Medulla oblongata (tissue), 1 donor: ENCODE results near the gene CKMT2.
A peak's percentile ranks its signal among the peaks of the same experiment; 100 is the strongest.

Experiments
- DNase-seq: peaks from one replicate; pipeline ENCODE4 v3.0.0-alpha.2; 2015; ENCODE audit errors: extremely low spot score

Gene CKMT2

DNA sequence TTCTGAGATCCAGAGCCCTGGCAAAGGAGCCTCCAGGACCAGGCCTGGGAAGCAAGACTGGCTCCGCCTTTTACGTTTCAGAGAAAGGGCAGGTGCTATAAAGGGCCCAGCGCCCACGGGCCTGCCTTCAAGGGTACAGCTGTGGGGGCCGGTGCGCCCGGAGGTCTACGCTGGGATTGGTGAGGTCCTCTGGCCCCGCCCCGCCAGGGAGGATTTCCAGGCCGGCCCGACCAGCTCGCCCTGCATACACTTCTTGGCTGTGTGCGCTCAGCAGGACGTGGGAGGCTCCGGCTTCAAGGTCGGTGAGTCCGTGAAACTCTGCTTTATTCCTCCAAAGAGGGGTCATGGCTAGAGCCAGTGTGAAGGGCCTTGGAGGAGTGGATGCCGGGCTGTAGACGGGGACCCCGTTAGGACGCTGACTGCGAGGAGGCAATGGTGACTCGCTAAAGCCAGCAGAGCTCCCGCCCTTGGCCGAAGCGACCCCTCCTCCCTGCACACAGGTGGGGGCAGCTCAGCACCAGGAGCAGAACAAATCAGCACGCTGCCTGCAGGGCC, at the start of gene CKMT2:
Gene CKMT2 (plus strand): TSS at position 243 of the 555 bp plus-strand sequence. CDS start 17,811 bp downstream, outside the sequence.
- peak; percentile 65 for DNase-seq

DNA sequence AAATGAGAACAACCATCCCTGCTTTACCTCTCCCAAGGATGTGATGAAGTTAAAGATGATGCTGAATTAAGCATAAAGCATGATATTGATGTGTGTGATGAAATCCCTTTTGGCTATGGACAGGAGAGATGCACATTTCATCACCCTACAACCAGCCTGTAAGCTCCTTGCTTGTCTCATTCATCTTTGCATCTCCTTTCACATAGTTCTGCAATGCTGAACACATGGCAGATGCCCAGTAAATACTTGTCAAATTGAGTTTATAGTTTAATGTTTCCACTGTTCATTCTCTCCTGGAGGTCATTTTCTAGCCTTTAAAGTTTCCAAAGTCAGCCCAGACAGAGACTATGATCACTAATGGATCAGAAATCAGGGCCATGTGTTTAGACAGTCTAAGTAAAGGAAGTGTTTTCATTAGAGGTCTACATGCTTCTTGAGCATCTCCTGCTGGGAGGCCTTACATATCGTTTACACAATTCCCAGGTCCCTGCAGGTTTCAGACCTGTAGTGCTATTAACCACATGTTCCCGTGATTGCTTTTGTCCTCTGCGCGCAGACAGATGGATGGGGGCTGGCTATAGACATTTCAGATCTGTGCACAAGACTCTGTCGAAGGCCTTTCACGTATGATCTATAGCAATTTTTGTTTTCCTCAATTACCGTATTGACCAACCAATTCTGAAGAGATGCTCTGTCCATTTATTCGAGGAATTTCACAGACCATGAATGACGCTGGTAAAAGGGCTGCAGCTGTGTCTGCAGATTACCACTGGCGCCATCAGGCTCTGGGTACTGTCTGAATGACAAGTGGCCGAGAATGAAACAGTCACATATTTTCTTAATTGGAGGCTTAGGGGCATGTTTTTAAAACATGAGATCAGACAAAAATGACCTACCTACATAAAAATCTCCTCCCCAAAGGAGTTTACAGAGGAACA, 49.0 kb upstream of the CKMT2 start:
- peak; percentile 51 for DNase-seq

DNA sequence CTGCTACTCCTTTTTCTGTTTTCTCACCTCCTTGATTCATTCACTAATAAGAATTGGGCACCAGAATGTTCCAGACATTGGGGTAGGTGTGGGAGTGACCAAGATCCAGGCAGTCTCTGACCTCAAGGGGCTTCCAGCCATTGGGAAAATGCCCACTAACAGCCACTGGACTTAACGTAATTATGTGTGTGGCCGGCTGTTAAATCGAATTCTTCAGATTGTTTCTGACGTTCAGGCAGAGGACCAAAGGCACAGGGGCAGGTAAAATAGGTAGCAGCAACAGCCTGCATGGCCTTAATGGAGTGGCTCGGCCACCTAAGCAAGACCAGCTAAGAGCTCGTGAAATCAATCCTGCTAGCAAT, 48.4 kb upstream of the CKMT2 start:
- no peak for DNase-seq

DNA sequence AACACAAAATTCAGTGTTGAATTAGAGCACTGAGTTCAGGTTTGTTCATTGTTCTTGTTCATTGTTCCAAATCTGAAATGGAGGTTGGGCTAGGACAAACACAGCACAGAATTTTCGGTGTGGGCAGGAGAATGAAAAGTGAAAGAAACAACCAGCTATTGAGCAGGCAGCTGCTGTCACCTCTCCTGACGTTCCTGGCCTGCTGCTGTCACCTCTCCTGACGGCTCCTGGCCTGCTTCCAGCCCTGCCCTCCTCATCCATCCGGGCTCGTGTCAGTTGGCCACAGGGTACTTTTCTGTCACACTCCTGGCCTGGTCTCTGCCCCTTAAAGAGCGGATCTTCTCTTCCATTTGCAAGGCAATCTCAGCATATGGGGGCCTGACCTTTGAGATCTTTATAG, 45.2 kb upstream of the CKMT2 start:
- no peak for DNase-seq

DNA sequence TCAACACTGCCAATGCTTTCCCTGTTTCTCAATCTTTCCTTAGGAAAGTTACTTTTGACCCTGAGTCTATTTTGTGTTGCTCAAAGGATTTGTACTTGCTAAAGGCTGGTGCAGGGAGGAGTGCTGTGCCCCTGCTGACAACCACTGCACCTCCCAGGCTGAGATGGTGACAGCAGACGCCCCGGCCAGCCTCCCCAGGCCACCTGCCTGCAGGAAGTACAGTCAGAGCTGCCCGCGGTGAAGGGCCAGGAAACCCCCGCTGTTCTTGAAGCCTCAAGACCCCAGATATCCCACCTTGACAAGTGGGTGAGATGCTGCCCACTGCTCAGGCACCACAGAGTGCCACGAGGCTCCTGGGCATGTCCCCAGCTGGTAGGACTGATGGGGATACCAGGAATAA, 44.2 kb upstream of the CKMT2 start:
- no peak for DNase-seq

DNA sequence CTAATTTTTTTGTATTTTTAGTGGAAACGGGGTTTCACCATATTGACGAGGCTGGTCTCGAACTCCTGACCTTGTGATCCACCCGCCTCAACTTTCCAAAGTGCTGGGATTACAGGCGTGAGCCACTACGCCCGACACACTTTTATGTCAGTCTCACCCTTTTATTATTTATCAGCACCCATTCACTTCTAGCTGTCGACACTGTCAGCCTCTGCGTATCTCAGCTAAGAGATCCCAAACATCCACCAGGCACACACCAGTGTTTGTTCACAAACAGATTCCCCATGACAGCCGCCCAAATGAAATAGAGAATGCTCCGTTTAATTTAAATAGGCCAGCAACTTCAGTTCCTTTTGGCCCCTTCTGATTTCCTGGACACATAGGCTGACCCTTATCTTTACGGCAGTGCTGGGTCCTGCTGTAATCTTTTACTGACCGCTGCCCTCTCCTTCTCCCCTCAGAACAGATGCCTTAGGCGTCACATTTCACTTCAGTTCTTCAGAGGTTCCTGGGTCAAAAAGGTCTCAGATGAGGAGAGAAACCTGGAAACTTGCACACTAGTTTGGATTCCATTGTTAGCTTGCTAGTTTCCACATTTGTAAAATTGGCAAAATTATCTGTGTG, 43.1 kb upstream of the CKMT2 start:
- DNase-seq, result no peak

DNA sequence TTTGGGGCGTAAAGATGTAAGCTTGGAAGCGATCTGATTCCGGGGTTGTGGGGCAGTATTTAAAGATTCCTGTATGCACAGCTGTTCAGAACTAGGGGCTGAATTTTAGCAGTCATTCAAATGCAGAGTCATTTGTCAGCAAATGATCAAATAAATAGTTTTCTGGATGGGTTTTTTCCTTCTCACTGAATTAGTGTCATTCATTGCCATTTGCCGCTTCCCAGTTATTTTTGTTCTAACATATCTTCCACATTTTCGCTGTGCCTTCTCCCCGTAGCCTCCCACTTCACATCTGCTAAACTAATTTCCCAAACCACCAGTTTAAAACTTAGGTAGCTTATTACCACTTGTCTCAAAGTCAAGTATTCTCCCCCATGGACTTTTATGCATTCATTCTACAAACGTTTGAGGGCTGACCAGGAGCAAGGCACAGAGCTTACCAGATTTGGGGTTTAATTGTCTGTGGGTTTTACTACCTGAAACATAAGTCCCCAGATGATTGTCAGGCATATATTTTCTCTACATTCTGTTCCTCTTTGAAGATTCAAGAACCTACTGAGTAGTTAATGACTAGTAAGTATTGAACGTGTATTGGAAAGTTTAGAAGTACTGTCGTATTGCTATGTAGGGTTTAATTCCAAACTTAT, 41.3 kb upstream of the CKMT2 start:
- DNase-seq, result no peak

DNA sequence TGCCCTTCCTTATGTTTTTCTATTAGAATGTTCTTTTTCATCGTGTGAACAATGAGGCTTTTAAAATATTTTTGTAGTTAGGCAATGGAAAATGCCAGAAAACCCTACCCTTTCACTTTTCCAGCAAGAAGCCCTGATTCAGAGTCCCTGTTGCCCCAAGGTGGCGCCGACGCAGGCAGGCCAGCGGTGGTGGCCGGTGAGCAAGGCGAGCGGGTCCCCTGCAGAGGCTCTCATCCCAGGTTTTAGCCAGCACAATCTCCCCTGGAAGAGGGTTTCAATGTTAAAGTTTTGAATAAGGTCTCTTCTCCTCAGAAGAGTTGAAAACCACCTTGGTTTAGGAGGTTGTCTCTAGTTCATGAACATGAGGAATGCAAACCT, 40.8 kb upstream of the CKMT2 start:
- DNase-seq, result no peak

DNA sequence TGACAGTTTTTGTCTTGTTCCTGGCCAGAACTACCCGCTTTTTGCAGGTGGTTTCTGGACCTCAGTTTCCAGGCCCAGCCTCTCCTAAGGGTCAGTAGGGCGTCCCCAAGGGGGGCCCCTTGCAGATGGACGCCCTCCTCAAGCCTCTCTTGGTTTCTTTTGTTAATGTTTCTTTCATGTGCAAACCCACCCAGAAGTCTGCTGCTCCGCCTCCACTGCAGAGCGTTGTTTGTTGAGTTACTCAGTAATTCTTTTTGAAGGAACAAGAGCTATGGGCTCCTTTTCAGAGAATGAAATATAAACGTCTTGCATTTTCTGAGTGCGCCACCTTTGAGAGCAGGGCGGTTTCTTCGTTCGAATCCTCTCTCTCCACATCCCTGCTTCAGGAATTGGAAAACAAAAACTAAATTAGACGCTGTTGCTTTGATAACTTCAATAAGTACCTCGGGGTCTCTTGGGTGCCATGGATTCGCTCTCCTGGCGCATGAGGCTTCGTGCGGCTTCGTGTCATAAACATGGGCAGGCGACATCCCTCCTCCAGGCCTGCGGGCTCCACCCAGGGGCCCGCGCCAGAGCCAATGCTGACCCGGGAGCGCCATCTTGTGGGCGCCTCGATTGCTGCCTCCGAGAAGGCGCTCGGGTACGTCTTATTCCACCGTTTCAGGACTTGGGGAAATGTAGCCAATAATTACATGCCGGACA, 38.3 kb upstream of the CKMT2 start:
- DNase-seq, result peak; percentile 84

DNA sequence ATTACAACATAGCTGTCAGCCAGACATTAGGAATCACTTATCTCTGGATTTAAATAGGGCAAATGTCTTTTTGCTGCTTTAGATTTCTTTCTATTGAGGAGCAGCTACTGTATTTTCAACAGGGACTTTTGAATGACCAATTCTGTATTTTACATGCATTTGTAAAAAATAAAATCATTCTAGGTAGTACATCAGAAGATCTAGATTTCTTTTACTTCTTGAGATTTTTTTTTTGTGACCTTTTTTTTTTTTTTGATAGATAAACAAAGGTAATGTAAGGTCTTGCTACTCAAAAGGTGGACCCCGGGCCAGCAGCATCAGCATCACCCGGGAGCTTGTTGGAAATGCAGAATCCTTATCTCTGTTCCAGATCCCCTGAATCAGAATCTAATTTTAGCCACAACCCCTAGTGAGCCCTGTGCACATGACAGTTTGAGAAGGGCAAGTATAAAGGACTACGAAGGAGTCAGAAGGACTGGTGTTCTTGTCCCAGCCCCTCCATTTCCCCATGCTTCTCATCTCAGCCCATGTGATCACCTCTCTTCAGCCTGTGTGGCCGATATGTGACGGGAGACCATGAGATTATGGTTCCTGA, 37.7 kb upstream of the CKMT2 start:
- DNase-seq, result no peak

DNA sequence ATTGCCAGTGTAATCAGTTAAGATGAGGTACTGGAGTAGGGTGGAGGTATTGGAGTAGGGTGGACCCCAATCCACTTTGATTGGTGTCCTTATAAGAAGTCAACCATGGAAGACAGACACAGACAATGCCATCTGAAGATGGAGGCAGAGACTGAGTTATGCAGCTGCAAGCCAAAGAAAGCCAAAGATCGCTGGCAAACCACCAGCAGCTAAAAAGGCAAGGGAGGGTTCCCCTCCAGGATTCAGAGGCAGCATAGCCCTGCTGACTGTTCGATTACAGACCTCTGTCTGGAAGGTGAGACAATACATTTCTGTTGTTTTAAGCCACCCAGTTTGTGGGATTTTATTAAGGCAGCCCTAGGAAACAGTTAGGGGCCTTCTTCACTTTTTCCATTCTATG, 30.5 kb upstream of the CKMT2 start:
- DNase-seq, result no peak

DNA sequence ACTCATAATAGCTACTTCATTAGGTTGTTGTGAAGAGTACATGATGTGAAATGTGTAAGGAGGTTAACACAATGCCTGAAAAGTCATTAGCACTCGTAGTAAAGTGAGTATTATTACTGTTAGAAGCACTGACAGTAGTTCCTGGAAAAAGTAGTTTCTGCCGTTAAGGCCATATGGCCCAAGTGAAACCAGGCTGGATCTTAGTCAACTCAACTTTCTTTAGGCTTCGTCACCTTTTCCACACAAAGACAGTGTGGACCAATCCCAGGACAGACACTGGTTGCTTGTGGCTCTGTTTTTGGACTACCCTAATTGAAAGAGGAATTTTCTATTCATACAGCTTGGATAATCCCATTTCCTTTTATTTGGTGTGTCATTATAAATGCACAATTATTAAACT, 29.4 kb upstream of the CKMT2 start:
- no peak for DNase-seq

DNA sequence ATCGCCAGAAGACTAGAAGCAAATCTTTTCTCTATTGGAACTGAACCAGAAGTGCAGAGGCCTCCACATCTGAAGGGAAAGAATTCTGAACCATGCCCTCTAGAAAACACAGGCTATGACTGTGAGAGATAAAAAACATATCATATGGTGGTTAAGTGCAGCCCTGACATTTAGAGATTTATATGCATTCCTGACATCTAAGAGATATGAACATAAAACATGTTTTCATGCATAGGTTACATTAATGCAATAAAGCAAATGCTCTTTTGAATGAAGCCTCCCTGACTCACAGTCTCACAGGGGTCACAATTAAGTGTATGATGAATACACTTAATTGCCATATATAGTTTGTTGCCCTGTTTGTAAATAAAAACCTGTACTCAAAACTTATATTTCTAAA, 28.9 kb upstream of the CKMT2 start:
- DNase-seq, result no peak

DNA sequence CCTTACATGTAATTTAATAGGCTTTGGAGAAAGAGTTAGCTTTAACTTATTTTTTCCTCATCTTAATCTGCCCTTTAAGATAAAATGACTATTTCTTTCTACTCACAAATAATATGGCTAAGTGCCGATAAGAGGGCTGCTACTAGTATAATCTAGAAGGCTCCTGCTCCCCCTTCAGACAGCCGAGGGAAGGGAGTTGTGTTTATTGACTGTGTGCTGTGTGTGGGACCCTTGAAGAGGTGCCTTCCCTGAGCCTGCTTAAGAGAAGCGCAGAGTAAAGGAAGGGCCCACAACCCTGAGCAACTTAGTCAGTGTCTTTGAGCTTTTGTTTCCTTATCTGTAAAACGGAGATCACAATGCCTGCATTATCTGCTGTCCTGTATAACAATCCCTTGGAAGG, 28.1 kb upstream of the CKMT2 start:
- no peak for DNase-seq

DNA sequence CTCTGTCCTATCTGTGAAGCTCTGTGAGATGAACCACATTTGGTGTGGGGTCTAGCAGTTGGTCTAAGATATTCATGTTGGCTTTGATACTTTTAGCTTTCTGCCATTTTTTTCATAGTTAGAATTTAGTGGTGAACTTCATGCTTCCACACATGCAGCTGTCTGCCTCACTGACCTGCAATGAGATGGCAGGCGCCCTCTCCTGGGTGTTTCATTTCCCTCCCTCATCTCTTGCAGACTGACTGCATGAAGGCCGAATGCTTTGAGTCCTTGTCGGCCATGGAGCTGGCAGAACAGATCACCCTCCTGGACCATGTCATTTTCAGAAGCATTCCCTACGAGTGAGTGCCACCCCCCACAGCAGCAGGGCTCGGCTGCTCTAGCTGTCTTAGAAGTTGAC, 26.1 kb upstream of the CKMT2 start:
- DNase-seq, result no peak

DNA sequence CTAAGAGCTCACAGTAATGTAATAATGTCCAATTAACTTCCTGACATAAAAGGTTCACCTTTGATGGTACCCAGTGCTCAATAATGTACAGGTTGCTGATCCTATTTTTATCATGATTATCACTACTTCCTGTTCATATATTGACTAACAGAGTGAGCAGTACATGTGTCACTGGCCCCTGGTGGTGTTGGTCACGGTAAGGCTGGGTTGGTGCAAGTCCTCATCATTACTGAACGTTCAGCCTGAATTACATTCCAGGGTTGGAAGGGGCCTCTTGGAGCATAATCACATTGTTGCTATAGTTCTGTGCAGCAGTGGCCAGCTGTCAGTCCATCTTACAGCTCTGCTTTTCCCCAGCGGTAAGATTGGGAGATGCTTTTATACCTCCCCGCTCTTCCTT, 24.2 kb upstream of the CKMT2 start:
- no peak for DNase-seq

DNA sequence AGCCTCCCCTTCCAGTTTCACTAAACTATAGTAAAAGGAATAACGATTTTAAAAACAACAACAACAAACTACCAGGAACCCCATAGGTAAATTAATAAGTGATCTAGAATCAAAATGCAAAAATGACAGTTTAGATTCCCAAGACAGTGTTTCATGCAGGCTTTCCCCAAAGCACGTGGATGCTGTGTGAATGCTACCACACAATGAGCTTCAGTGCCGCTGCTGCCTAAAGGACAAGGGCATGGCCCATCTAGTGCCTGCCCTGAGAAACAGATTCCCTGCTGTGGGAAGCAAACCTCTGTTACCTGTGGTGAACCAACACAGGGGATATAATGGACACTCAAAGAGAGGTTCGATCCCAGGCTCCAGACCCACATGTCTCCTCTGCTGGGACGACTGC, 23.7 kb upstream of the CKMT2 start:
- DNase-seq, result peak; percentile 61

DNA sequence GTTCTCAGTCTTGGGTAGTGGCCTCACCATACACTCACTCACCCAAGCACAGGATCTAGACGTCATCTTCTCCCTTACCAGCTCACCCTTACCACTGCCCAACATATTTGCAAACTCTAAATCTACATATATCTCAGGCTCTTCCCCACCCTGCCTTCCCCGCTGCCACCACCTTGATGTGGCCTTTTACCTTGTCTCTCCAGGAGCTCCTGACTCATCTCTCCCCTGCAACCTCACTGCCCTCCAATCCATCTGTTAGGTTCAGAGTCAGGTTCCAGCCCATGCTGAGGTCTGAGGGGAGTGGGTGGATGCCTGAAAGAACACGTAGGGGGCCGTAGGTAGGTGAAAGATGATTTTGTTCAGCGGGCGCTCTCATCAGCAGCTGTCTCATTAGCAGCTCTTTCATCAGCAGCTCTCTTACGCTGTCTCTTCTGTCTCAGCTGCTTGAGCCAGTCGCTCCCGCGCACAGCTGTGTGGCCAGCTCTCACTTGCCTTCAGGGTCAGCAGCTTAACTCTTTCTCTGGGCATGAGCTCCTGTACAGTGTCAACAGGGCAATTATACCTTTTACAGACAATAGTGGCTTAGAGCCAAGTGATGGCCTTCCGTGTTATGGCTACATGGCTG, 23.1 kb upstream of the CKMT2 start:
- DNase-seq, result no peak

DNA sequence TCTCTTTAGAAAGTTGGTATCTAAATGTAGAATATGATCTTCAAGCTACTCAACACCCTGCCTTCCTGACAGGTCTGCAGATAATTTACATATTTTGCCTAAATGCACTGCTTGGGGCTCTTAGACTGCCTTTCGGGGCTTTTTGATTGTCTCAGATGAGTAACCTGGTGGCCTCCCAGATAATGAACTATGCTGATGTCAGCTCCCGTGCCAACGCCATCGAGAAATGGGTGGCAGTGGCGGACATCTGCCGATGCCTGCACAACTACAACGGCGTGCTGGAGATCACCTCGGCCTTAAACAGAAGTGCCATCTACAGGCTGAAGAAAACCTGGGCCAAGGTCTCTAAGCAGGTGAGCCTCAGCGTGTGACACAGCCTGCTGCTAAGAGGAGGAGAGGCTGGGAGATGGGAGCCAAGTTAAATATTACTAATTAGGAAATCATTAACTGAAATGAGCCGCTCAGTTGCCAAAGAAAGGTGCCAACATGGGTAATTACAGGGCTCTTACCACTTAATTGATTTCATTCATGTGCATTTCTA, 20.8 kb upstream of the CKMT2 start:
- no peak for DNase-seq

DNA sequence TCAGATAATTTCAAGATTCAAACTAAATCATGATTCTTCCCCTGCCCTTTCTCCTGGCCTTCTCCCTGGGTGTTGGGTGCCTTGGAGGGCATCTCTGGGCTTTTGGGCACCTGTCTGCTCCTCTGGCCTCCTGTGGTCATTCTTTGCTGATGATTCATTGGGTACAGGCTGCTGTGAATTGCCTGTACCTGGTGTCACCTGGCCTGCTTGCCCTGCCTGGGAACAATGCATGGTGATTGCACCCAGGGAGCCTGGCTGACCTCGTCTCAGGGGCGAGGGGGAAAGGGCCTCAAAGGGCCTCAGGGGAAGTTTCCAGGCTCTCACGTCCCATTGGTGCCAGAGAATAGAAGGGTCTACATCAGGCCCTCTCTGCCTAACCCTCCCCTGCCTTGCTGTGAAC, 20.1 kb upstream of the CKMT2 start:
- no peak for DNase-seq

DNA sequence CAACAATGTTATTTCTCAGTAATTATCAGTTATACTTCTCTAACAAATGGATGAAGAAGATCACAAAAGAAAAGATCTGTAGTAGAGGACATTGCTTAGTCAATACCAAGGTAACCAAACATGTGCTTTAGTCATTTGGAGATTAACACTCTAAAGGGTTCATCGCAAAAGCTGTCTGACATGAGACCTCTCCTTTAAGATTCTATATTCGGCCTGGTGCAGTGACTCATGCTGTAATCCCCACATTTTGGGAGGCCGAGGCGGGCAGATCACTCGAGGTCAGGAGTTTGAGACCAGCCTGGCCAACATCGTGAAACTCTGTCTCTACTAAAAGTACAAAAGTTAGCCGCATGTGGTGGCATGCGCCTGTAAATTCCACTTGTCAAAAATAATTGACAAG, 18.3 kb upstream of the CKMT2 start:
- DNase-seq, result no peak
